OCI-LY7 (cell line): ENCODE measurements around the gene IGSF9.

ENCODE experiments used
- CTCF ChIP-seq: fragments of 200-600 bp; sonication (generic); conservative IDR thresholded peaks from 2 replicates; pipeline ENCODE4 v1.5.1; 2014; ENCODE audit warnings: mild to moderate bottlenecking, antibody characterized with exemption, low read length, moderate library complexity, mixed read lengths
- EZH2phosphoT487 ChIP-seq: fragments of 200-600 bp; sonication (generic); IDR thresholded peaks from 2 replicates; pipeline ENCODE4 v1.6.1; 2018; ENCODE audit warnings: low read depth, borderline replicate concordance, mild to moderate bottlenecking, mixed run types, antibody characterized with exemption, low read length, moderate library complexity, mixed read lengths

GRCh38 chr1:159992161-159992560, 46.7 kb upstream of the IGSF9 start:
- no peak for TF ChIP-seq CTCF
- TF ChIP-seq EZH2phosphoT487: no peak
